ENCODE data around the gene STX17.
"Not testable (repeated sequence)": the region's sequence is repeated elsewhere in the genome, so short reads cannot be mapped to it uniquely, and the experiment has no call there.

The STX17 gene

GRCh38 chr9:99906403-99907207 lies at the start of gene STX17:
TSS of gene STX17 (plus strand) at chr9:99906654. CDS start at chr9:99915240, 8,586 bp downstream.
- peak; percentile 78 for DNase-seq (ENCODE audit: low spot score)

DNA sequence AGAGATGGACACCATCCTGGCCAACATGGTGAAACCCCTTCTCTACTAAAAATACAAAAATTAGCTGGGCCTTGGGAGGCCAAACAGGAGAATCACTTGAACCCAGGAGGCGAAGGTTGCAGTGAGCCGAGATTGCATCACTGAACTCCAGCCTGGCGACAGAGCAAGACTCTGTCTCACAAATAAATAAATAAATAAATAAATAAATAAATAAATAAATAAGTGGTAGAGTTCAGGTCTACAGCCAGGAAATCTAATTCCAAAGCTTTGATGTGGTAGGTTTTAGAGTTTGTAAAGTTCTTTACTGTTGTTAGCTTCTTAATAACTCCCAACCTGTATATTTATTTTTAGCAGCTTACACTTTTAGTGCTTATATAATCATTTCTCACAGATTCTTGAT lies 48.9 kb upstream of the STX17 start:
- not testable (repeated sequence) for DNase-seq (ENCODE audit: low spot score)

DNA sequence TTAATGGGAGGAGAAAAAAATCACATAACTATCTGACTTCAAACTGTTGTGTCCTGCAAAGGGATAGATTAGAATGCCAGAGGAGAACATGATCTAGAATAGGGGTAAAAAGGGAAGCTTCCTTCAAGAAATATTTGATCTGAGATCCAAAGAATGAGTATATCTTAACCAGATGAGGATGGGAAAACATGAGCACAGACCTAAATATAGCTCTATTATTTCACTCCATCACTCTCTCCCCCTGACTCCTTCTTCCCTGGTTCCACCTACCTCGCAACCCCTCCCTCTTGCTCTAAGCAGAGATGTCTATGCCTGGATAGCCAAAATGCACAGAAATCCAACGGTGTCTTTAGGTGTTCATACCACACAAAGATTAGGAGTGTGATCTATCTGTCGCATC lies 48.4 kb upstream of the STX17 start:
- no peak for DNase-seq (ENCODE audit: low spot score)

DNA sequence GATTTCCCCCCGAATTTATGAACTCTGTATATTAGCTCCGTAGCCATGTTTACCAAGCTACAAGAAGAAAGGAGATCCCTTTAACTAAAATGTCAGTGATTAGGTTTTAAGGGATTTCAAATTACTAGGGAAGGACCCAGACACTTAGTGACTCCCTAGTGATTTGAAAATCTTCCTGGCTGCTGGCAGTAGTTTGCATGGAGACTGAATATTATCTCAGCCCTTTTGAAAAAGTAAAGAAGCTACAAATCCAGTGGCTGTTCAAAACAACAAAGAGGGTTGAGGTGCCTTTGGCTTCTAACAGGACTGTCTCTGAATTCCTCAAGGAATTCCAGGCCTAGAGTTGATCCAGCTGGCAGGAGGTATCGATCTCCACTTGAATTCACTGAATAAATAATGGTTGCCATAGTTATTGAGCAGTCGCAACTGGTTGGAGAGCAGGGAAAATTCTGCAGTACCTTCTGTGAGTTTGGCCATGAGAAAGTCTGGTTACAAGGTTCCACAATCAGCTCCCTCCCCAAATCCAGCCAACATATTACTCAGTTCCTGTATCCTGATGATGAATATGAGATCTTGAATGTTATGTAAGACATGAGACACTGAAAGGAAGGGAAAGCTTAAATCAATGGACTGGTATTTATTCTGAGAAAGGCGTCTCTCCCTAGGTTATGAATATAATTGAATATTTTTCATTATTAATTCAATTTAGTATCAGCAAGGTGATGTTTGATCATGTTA lies 47.0 kb upstream of the STX17 start:
- DNase-seq (ENCODE audit: low spot score) = no peak

GRCh38 chr9:99860266-99860665 lies 46.2 kb upstream of the STX17 start:
- no peak for DNase-seq (ENCODE audit: low spot score)

- no peak for DNase-seq (ENCODE audit: low spot score)
Observed at GRCh38 chr9:99863955-99864354, 42.5 kb upstream of the STX17 start.

- no peak for DNase-seq (ENCODE audit: low spot score)
Observed at GRCh38 chr9:99866398-99866797, 40.1 kb upstream of the STX17 start.

- no peak for DNase-seq (ENCODE audit: low spot score)
Observed at GRCh38 chr9:99867536-99867935, 38.9 kb upstream of the STX17 start.

- DNase-seq (ENCODE audit: low spot score) = no peak
Observed at GRCh38 chr9:99867968-99868367, 38.5 kb upstream of the STX17 start.

- no peak for DNase-seq (ENCODE audit: low spot score)
Observed at GRCh38 chr9:99868845-99869244, 37.6 kb upstream of the STX17 start.

DNA sequence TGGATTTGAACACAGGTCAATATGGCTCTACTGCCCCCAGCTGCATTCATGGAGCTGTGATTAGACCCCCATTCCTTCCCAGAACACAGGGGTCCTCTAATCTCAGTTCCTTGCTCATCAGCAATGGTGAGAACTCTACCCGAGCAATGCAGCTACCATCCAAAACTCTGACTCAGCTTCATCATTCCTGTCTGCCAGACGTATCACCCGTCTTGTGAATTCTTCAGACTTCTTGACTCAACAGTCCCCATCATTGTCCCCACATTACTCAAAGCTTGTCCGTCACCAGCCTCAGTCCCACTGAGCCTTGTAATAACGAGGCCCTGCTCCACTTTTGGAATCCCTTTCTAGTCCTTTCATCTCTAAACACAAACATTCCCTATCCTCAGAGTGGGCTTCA lies 36.3 kb upstream of the STX17 start:
- no peak for DNase-seq (ENCODE audit: low spot score)

DNA sequence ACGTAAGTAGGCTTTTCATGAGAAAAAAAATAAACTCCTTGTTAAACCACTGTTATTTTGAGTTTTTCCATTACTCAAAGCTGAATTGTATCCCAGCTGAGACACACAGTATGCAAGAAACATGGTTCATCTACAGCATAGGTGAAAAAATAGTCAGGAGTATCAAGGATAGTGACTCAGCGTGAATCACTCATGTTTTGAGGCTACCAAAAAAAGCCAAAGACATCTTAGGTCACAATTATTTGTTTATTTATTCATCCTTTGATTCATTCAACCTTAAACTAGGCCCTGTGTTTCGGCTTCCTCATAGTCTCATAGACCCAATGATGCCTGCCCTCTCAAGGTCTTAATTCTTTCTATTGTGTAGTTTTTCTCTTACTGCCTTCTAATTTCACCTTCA lies 32.9 kb upstream of the STX17 start:
- DNase-seq (ENCODE audit: low spot score) = no peak

- DNase-seq (ENCODE audit: low spot score) = no peak
Observed at GRCh38 chr9:99873943-99874584, 32.4 kb upstream of the STX17 start.

- DNase-seq (ENCODE audit: low spot score) = no peak
Observed at GRCh38 chr9:99876190-99876589, 30.3 kb upstream of the STX17 start.

DNA sequence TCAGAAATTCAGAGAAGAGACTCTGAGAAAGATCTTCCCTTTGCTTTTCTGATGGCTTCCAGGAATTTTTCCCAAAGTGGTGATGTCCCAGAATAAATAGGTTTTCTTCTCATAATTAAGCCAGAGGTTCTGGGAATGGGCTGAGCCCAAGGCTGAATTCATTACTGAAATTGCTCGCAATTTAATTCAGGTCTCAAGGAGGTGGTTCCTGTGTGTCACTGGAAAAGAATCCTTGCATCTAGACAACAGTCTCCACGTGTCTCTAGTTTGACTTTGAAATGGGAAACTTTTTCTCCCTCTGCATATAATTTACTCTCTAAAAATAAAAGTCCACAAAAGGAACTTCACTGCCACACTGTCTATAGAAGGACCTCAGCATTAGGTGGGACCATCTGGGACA lies 27.8 kb upstream of the STX17 start:
- DNase-seq (ENCODE audit: low spot score) = no peak

- no peak for DNase-seq (ENCODE audit: low spot score)
Observed at GRCh38 chr9:99881769-99882168, 24.7 kb upstream of the STX17 start.

- no peak for DNase-seq (ENCODE audit: low spot score)
Observed at GRCh38 chr9:99885747-99886146, 20.7 kb upstream of the STX17 start.

- DNase-seq (ENCODE audit: low spot score) = no peak
Observed at GRCh38 chr9:99889120-99889519, 17.3 kb upstream of the STX17 start.

DNA sequence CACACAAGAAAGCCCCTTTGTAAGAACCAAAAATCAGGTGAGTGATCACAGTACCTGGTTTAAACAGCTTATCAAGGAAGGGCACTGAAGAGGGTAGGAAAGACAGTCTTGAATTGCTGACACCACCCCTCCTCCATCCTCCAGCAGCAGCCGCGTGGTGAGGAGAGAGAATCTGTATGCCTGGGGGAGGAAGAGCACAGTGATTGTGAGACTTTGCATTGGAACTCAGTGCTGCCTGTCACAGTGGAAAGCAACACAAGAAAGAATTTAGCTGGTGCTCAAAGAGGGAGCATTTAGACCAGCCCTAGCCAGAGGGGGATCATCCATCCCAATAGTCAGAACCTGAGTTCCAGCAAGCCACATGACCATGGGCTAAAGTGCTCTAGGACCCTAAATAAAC lies 11.6 kb upstream of the STX17 start:
- DNase-seq (ENCODE audit: low spot score) = no peak

DNA sequence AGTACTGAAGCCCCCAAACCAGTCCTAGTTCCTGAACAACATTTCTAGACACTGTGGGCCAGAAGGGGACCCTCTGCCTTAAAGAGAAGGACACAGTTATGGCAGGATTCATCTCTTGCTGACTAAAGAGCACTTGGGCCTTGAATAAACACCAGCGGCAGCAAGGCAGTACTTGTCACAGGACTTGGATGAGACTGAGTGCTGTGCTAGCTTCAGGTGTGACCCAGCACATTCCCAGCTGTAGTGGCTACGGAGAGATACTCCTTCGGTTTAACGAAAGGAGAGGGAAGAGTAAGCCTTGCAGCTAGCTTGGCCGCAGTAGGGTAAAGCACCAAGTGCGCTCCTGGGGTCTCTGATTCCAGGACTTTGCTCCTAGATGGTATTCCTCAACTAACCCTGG lies 10.9 kb upstream of the STX17 start:
- DNase-seq (ENCODE audit: low spot score) = no peak

GRCh38 chr9:99896119-99896518 lies 10.3 kb upstream of the STX17 start:
- DNase-seq (ENCODE audit: low spot score) = no peak

- no peak for DNase-seq (ENCODE audit: low spot score)
Observed at GRCh38 chr9:99903393-99903792, 3.1 kb upstream of the STX17 start.

DNA sequence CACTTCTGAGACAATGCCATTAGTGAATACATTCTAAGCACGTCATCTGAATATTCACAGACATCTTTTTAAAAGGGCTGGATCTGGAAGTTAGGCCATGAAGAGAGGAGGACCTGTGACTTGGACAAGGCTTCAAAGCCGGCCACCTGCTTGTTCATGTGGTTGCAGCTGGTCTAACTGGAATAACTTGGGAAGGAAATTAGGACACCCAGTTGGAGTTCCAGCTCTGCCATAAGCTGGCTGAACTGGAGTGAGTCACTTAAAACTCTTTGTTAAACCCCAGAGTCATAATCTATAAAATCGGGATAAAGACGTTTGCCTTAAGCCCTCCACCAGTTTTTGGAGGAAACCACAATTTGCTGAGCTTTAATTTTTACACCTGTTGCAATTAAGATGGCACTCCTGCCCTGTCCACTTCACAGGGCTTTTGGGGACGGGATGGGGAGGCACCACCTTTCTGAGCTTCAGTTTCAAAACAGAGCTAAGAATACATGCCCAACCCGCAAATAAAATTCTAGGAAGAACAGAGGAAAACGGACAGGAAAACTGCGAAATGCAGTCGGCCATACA lies 536 bp upstream of the STX17 start:
- peak; percentile 5 for DNase-seq (ENCODE audit: low spot score)

Measured in HuH-7 (cell line).